Activated naive CD4-positive, alpha-beta T cell treated with anti-CD3 and anti-CD28 coated beads, Interleukin-2, amount 50 U/mL, for 24 hours (primary cell): ENCODE data around the gene NLN.
"Not testable (repeated sequence)": the region's sequence is repeated elsewhere in the genome, so short reads cannot be mapped to it uniquely, and the experiment has no call there.

Experiments
- H3K27ac Mint-ChIP-seq: one replicate; pipeline ENCODE4 v1.8.0; 2021; ENCODE audit warnings: mild to moderate bottlenecking, mixed read lengths
- H3K27me3 Mint-ChIP-seq: one replicate; pipeline ENCODE4 v1.8.0; 2021; ENCODE audit warnings: mixed read lengths
- H3K36me3 Mint-ChIP-seq: one replicate; pipeline ENCODE4 v1.8.0; 2021; ENCODE audit warnings: mixed read lengths
- H3K4me1 Mint-ChIP-seq: one replicate; pipeline ENCODE4 v1.8.0; 2021; ENCODE audit warnings: mixed read lengths
- H3K4me3 Mint-ChIP-seq: one replicate; pipeline ENCODE4 v1.8.0; 2021; ENCODE audit warnings: mild to moderate bottlenecking, mixed read lengths
- H3K9me3 Mint-ChIP-seq: one replicate; pipeline ENCODE4 v1.8.0; 2021; ENCODE audit warnings: mixed read lengths

Gene NLN

GRCh38 chr5:65844763-65845162, 122.8 kb downstream of the NLN start:
- H3K9me3 Mint-ChIP-seq, H3K27ac Mint-ChIP-seq, H3K4me3 Mint-ChIP-seq, H3K27me3 Mint-ChIP-seq, H3K36me3 Mint-ChIP-seq, H3K4me1 Mint-ChIP-seq: not testable (repeated sequence)

- H3K4me1 Mint-ChIP-seq = no peaks in the 10 kb centered on the region
- H3K27me3 Mint-ChIP-seq = no peaks in the 10 kb centered on the region
- H3K36me3 Mint-ChIP-seq = no peaks in the 10 kb centered on the region
- H3K9me3 Mint-ChIP-seq = peaks cover 4% of the 10 kb centered on the region
- H3K27ac Mint-ChIP-seq = no peak overlapping the region
- H3K4me3 Mint-ChIP-seq = no peak overlapping the region
Measured at GRCh38 chr5:65846101-65846500, 124.1 kb downstream of the NLN start.

GRCh38 chr5:65847019-65847418, 125.0 kb downstream of the NLN start:
- H3K9me3 Mint-ChIP-seq, H3K27me3 Mint-ChIP-seq, H3K4me3 Mint-ChIP-seq, H3K27ac Mint-ChIP-seq, H3K4me1 Mint-ChIP-seq, H3K36me3 Mint-ChIP-seq: not testable (repeated sequence)

GRCh38 chr5:65849918-65850317, 127.9 kb downstream of the NLN start:
- not testable (repeated sequence) for H3K36me3 Mint-ChIP-seq, H3K4me1 Mint-ChIP-seq, H3K27ac Mint-ChIP-seq, H3K27me3 Mint-ChIP-seq, H3K4me3 Mint-ChIP-seq
- H3K9me3 Mint-ChIP-seq = peaks cover 13% of the 10 kb centered on the region

DNA sequence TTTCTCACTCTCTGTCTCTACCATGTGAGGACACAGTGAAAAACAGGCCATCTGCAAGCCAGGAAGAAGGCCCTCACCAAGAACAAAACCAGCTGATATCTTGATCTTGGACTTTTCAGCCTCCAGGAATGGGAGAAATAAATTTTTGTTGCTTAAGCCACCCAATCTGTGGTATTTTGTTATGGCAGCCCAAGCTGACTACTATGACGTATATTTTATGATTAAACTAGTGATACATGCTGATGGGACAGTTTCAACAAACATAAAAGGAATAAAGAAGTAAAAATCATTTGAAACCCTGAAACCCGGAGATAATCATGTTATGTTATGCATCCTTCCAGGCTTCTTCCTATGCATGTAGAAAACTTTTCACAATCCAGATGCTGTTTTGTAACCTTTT, 132.9 kb downstream of the NLN start:
- Mint-ChIP-seq H3K27me3 (no peaks in the 10 kb centered on the region), H3K4me3 (no peak overlapping the region), H3K4me1 (no peaks in the 10 kb centered on the region), H3K27ac (no peak overlapping the region), H3K9me3 (peaks cover 10% of the 10 kb centered on the region), H3K36me3 (peaks cover 2% of the 10 kb centered on the region)

DNA sequence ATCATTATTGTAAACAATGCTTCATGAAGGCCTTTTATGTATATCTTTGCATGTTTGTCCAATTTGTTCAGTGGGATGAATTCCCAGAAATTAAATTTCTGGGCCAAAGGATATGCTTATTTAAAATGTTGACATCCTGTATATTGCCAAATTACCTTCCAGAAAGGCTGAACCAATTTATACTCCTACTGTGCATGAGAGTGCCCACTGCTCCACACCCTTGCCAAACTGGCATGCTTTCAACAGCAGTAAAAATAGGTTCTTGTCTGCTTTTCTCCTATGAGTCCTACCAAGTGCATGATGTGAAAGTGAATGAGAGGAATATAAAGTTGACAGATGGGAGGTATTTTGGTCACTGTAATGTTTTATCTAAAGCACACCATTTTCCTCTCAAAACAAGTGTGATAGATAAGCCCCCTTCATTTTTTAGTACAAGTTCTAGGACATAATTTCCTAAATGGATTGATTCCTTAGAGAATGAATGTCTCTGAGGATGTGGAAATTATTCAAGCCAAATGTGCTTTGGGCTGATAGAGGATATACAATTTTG, 133.8 kb downstream of the NLN start:
- peaks cover 9% of the 10 kb centered on the region for H3K9me3 Mint-ChIP-seq
- no peaks in the 10 kb centered on the region for H3K4me1 Mint-ChIP-seq
- no peaks in the 10 kb centered on the region for H3K27me3 Mint-ChIP-seq
- no peak overlapping the region for H3K4me3 Mint-ChIP-seq
- peaks cover 2% of the 10 kb centered on the region for H3K36me3 Mint-ChIP-seq
- H3K27ac Mint-ChIP-seq = no peak overlapping the region

GRCh38 chr5:65856520-65856919, 134.5 kb downstream of the NLN start:
- Mint-ChIP-seq H3K9me3 (peaks cover 9% of the 10 kb centered on the region), H3K27me3 (no peaks in the 10 kb centered on the region), H3K27ac (no peak overlapping the region), H3K36me3 (peaks cover 2% of the 10 kb centered on the region), H3K4me3 (no peak overlapping the region), H3K4me1 (no peaks in the 10 kb centered on the region)

- peaks cover 7% of the 10 kb centered on the region for H3K9me3 Mint-ChIP-seq
- H3K36me3 Mint-ChIP-seq = peaks cover 2% of the 10 kb centered on the region
- peaks cover 10% of the 10 kb centered on the region for H3K4me1 Mint-ChIP-seq
- no peaks in the 10 kb centered on the region for H3K27me3 Mint-ChIP-seq
- H3K27ac Mint-ChIP-seq = no peak overlapping the region
- no peak overlapping the region for H3K4me3 Mint-ChIP-seq
Measured at GRCh38 chr5:65858316-65858715, 136.3 kb downstream of the NLN start.

- Mint-ChIP-seq H3K36me3 (no peaks in the 10 kb centered on the region), H3K4me1 (peaks cover 32% of the 10 kb centered on the region), H3K27ac (no peak overlapping the region), H3K9me3 (no peaks in the 10 kb centered on the region), H3K27me3 (no peaks in the 10 kb centered on the region), H3K4me3 (no peak overlapping the region)
Measured at GRCh38 chr5:65861830-65862241, 139.8 kb downstream of the NLN start.

- no peaks in the 10 kb centered on the region for H3K36me3 Mint-ChIP-seq
- no peaks in the 10 kb centered on the region for H3K9me3 Mint-ChIP-seq
- H3K27me3 Mint-ChIP-seq = no peaks in the 10 kb centered on the region
- peak overlapping the region; percentile 45 for H3K4me3 Mint-ChIP-seq
- H3K4me1 Mint-ChIP-seq = peaks cover 38% of the 10 kb centered on the region
- H3K27ac Mint-ChIP-seq = no peak overlapping the region
Measured at GRCh38 chr5:65862384-65862783, 140.4 kb downstream of the NLN start.

DNA sequence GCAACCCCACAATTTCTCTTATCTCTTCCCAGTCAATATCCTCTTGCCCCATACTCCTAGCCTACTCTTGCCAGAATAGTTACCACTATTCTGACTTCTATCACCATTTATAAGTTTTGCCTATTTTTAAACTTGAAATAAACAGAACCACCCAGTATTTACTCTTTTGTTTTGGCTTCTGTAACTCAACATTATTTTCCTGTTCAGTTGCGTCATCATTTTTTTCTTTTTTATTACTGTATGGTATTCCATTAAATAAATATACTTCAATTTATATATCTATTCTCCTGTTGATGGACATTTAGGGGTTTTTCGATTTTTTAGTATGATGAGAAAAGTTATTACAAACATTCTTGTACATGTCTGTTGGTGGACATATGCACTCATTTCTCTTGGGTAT, 141.7 kb downstream of the NLN start:
- no peaks in the 10 kb centered on the region for H3K27me3 Mint-ChIP-seq
- H3K27ac Mint-ChIP-seq = peak overlapping the region; percentile 25
- H3K4me3 Mint-ChIP-seq = no peak overlapping the region

GRCh38 chr5:65866837-65867521, 145.0 kb downstream of the NLN start:
- no peaks in the 10 kb centered on the region for H3K27me3 Mint-ChIP-seq
- H3K27ac Mint-ChIP-seq = peak overlapping the region; percentile 88
- H3K36me3 Mint-ChIP-seq = peaks cover 1% of the 10 kb centered on the region
- H3K4me3 Mint-ChIP-seq = peak overlapping the region; percentile 80
- H3K9me3 Mint-ChIP-seq = no peaks in the 10 kb centered on the region
- H3K4me1 Mint-ChIP-seq = peaks cover 50% of the 10 kb centered on the region

More for the DNA sequence above, 141.7 kb downstream of the NLN start:
- Mint-ChIP-seq H3K4me1 (peaks cover 50% of the 10 kb centered on the region), H3K36me3 (no peaks in the 10 kb centered on the region), H3K9me3 (no peaks in the 10 kb centered on the region)

GRCh38 chr5:65867542-65868195, 145.7 kb downstream of the NLN start:
- H3K9me3 Mint-ChIP-seq = no peaks in the 10 kb centered on the region
- H3K36me3 Mint-ChIP-seq = peaks cover 1% of the 10 kb centered on the region
- H3K4me1 Mint-ChIP-seq = peaks cover 45% of the 10 kb centered on the region
- H3K27ac Mint-ChIP-seq = peak overlapping the region; percentile 88
- no peaks in the 10 kb centered on the region for H3K27me3 Mint-ChIP-seq
- peak overlapping the region; percentile 80 for H3K4me3 Mint-ChIP-seq

- Mint-ChIP-seq H3K27ac (peak overlapping the region; percentile 55), H3K4me1 (peaks cover 41% of the 10 kb centered on the region), H3K4me3 (no peak overlapping the region)
Measured at GRCh38 chr5:65868509-65868908, 146.5 kb downstream of the NLN start.

DNA sequence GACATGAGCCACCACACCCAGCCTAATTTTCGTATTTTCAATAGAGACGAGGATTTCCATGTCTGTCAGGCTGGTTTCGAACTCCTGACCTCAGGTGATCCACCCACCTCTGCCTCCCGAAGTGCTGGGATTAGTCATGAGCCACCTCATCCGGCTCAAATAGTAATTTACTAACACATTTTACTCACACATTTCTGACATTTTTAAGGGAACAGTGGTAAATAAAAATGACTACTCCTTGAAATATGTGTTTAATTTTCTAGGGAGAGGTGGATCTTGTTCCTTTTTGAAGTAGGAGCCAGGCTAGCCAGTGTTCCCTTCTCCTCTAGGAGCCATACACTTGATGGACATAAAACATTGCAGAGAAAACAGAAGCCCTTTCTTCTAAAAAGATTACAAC, 149.2 kb downstream of the NLN start:
- Mint-ChIP-seq H3K27ac (no peak overlapping the region), H3K4me1 (peaks cover 27% of the 10 kb centered on the region), H3K4me3 (no peak overlapping the region), H3K36me3 (peaks cover 1% of the 10 kb centered on the region), H3K27me3 (no peaks in the 10 kb centered on the region), H3K9me3 (peaks cover 5% of the 10 kb centered on the region)

More at GRCh38 chr5:65868509-65868908, 146.5 kb downstream of the NLN start:
- Mint-ChIP-seq H3K27me3 (no peaks in the 10 kb centered on the region), H3K9me3 (peaks cover under 1% of the 10 kb centered on the region), H3K36me3 (peaks cover 1% of the 10 kb centered on the region)

DNA sequence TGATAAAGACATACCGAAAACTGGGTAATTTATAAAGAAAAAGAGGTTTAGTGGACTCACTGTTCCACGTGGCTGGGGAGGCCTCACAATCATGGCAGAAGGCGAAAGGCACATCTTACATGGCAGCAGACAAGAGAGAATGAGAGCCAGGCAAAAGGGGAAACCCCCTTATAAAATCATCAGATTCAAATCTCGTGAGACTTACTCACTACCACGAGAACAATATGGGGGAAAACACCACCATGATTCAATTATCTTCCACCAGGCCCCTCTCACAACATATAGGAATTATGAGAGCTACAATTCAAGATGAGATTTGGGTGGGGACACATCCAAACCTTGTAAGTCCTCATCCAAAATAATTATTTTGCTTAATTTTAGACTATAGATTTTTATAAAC, 149.8 kb downstream of the NLN start:
- not testable (repeated sequence) for H3K4me3 Mint-ChIP-seq, H3K9me3 Mint-ChIP-seq, H3K27ac Mint-ChIP-seq, H3K27me3 Mint-ChIP-seq, H3K36me3 Mint-ChIP-seq
- H3K4me1 Mint-ChIP-seq = peaks cover 21% of the 10 kb centered on the region
